ENCODE measurements around the gene ACSL6.

Gene ACSL6

DNA sequence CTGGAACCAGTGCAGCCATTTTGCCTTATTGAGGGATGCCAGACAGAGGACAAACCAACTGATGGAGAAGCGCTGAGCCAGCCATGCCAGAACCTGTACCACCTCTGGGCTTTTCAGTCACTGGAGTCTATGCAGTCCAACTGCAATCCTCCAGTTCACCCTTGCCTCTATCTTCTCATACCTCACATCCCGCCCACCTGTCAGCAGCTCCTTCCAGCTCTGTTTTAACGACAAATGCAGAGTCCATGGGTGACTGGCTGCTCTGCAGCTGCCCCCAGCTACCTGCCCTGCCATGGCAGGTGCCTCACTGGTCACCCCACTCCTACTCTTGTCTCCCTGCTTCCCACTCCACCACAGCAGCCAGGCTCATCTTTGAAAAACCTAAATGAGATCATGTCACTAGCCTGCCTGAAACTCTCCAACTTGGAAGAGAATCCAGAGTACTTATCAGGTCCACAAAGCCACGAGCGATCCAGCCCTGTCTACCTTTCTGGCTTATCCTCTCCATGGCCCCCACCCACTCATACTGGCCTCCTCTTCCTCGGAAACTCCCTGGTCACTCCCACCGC lies 14.0 kb upstream of the ACSL6 start:
- peaks cover 6% of the 10 kb centered on the region for H3K36me3 Mint-ChIP-seq

DNA sequence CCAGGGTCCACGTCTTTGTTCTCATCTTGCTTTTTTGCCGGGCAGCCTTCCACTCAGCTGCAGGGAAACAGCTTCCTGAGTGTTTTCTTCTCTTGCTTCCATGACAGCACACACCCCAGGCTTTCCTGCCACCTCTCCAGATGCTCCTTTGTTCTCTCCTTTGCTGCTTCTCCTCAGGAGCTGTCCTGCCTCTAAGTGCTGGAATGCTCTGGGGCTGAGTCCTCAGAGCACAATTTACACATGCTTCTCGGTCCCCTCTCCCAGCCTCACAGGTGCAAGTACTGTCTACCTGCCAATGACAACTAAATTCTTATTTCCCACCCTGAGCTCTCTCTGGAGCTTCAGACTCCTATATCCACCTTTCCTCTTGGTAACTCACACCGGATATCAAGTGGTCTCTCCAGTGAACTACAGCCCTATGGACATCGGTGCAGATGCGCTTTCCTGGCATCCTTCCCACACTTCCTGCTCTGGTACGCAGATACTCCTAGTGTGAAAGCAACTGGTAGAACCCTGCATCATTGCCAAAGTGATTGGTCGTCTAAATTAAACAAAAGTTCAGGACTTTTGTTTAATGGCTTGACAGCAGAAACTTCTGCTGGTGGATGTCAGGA lies 13.4 kb upstream of the ACSL6 start:
- no peak for ATAC-seq
- Mint-ChIP-seq H3K4me1 (peaks cover 14% of the 10 kb centered on the region), H3K27me3 (peaks cover 21% of the 10 kb centered on the region), H3K27ac (no peak overlapping the region), H3K4me3 (no peak overlapping the region), H3K36me3 (peaks cover 6% of the 10 kb centered on the region), H3K9me3 (no peaks in the 10 kb centered on the region)

More for the DNA sequence above, 14.0 kb upstream of the ACSL6 start:
- no peak overlapping the region for H3K27ac Mint-ChIP-seq
- H3K4me1 Mint-ChIP-seq: peaks cover 8% of the 10 kb centered on the region
- no peaks in the 10 kb centered on the region for H3K9me3 Mint-ChIP-seq
- no peak for ATAC-seq
- peaks cover 27% of the 10 kb centered on the region for H3K27me3 Mint-ChIP-seq
- H3K4me3 Mint-ChIP-seq: no peak overlapping the region

DNA sequence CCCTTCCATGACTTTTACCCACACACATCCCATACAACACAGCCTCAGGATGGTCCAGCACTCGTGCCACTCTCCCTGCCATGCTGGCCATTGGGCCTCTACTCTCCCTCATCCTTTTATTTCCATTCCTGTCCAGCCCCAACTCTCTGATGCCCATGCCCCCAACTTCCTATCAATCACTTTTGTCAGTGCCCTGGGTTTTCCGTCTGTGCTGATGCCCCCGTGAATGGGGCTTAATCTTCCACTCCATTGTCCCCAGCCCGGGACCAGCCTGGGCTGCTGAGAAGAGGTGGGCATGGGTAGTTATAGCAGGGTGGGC lies 12.6 kb upstream of the ACSL6 start:
- peaks cover 13% of the 10 kb centered on the region for H3K27me3 Mint-ChIP-seq
- ATAC-seq: no peak
- no peak overlapping the region for H3K4me3 Mint-ChIP-seq
- H3K4me1 Mint-ChIP-seq: peaks cover 19% of the 10 kb centered on the region
- H3K36me3 Mint-ChIP-seq: no peaks in the 10 kb centered on the region
- no peaks in the 10 kb centered on the region for H3K9me3 Mint-ChIP-seq
- H3K27ac Mint-ChIP-seq: no peak overlapping the region

DNA sequence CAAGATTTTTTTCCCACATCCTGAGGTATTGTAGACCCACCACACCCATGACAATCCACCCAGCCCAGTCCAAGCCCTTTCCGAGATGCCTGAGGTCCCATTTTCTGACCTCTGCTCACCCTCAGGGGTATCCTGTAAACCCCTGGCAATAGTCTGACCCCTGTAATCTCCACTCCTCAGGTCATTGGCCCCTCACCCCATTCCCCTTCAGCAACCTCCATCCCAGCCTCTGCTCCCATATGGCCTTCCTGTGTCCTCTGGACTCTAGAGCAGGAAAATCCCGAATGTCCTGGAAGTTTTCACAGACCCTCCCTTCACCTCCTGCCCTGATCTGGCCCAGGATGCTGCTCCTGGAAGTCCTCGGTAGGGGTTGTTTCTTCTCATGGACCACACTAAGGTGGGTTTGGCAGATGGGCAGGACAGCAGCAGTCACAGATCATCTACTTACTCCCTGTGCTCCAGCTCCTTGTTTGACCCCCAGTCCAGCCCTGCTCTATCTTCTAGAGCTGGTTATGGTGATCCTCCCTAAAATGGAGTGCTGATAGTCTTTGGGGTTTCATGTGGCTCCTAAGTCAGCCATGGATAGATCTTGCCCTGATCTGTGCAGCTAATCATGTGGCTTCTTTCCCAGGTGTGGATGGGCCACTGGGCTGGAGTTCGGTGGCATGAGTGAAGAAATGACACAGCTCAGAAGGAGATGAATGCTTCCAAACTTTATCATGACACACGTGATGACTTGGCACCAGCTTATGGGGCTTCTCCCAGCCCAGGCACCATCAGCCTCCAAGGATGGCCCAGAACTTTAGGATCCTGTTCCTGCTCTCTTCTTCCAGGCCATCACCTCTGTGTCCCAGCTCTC lies 12.0 kb upstream of the ACSL6 start:
- peaks cover 22% of the 10 kb centered on the region for H3K4me1 Mint-ChIP-seq
- H3K27ac Mint-ChIP-seq: no peak overlapping the region
- H3K36me3 Mint-ChIP-seq: no peaks in the 10 kb centered on the region
- H3K27me3 Mint-ChIP-seq: peaks cover 13% of the 10 kb centered on the region
- ATAC-seq: no peak
- no peaks in the 10 kb centered on the region for H3K9me3 Mint-ChIP-seq
- H3K4me3 Mint-ChIP-seq: no peak overlapping the region

DNA sequence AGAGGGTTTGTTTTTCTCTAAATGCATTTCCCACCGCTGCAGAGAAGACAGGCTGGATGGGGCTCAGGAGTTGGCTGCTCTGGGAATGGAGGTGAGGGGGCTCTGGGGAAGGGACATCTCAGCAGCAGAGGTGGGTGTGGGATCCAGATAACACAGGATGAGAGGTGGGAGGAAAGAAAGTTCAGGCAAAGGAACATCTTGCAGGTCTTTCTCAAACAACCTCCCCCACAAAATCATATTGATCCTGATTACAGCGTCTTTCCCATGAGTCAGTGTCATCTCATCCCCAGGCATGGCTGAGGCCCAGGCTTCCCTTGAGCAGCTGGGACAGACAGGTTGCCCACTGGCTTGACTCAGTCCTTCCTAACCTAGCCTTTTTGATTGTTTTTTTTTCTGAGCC lies 11.3 kb upstream of the ACSL6 start:
- H3K4me1 Mint-ChIP-seq: peaks cover 26% of the 10 kb centered on the region
- no peak overlapping the region for H3K27ac Mint-ChIP-seq
- H3K9me3 Mint-ChIP-seq: no peaks in the 10 kb centered on the region
- H3K4me3 Mint-ChIP-seq: no peak overlapping the region
- ATAC-seq: no peak
- H3K36me3 Mint-ChIP-seq: no peaks in the 10 kb centered on the region
- peaks cover 11% of the 10 kb centered on the region for H3K27me3 Mint-ChIP-seq

DNA sequence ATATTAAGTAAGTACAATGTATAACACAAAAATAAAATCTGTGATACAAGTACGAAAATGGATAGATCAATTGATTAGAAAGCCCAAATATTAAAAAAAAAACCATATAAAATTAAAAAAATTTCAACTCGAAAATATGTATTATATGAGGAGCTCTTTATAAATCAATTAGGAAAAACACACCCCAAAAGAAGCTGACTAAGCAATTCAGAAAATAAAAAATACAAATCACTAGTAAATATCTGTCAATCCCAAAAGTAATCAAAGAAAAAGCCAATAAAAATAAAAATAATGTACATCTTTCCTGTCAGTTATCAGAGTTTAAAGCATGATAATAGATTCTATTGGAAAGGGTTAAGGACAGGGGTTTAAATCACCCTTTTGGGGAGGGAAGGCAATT lies 10.2 kb upstream of the ACSL6 start:
- ATAC-seq: no peak
- no peak overlapping the region for H3K27ac Mint-ChIP-seq
- no peaks in the 10 kb centered on the region for H3K9me3 Mint-ChIP-seq
- peaks cover 16% of the 10 kb centered on the region for H3K27me3 Mint-ChIP-seq
- peaks cover 37% of the 10 kb centered on the region for H3K4me1 Mint-ChIP-seq
- no peaks in the 10 kb centered on the region for H3K36me3 Mint-ChIP-seq
- no peak overlapping the region for H3K4me3 Mint-ChIP-seq

DNA sequence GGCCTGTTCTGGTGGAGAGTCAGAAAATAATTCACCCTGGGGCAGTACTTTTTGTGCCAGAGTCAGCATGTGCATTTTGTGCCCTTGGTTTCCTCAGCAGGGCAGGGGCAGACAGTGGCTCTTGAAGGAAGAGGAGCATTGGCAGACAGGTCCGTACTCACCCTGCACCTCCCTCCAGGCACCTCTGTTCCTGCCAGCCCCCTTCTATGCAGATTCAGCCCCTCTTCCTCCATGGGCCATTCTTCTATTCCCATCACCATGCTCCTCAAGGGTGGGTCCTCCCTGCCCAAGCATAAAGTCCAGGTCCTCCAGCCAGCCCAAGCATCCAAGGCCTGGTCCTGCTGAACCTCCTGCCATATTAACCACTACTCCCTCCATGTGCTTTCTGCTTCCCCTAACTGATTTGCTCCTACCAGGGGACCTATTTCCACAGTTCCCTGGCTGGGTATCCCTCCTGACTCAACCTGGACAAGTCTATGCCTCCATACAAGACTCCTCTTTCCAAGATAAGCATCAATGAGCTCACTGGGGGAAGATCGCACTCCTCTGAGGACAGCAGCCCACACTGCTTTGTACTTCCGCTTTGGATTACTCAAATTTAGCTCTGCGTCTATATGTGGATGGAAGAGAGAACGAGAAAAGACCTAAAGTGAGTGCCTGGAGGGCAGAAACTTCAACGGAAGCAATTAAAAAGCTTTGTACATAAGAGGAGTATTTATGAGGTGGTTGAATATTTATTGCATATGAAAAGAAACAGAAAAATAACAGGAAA lies 9.3 kb upstream of the ACSL6 start:
- Mint-ChIP-seq H3K27me3 (peaks cover 25% of the 10 kb centered on the region), H3K36me3 (no peaks in the 10 kb centered on the region), H3K4me3 (peak overlapping the region; percentile 5), H3K4me1 (peaks cover 41% of the 10 kb centered on the region), H3K9me3 (no peaks in the 10 kb centered on the region), H3K27ac (peak overlapping the region; percentile 82)
- peak; percentile 37 for ATAC-seq

DNA sequence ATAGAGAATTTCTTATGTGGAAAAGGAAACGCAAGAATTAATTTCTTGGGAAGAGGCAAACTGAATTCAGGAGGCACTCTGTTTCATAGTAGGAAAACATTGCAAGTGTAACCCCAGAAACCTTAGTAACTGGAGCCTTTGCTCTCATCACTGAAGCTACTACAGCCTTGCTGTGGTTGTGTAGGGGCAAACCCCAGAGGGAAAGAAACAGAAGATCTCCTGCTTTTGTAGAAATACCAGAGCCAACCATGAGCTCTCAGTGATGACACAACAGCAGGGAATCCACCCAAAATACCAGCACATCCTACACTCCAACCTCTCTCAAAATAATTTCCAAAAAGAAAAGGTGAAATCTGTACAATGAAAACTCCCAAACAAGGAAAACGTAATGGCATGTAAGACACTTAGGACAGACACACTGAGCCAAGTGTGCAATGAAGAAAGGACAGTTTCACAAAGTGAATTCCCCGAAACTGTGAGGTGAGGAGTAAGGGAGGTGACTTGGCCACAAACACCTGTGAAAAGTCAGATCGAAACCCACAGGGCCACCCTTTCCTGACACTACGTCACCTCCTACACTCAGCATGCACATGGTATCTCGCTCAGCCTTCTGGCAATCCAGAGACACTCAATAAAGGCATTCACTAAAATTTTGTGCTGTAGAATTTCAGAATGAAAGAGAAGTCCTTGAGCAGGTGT lies 8.5 kb upstream of the ACSL6 start:
- peak; percentile 96 for ATAC-seq
- H3K9me3 Mint-ChIP-seq: no peaks in the 10 kb centered on the region
- no peaks in the 10 kb centered on the region for H3K36me3 Mint-ChIP-seq
- H3K4me3 Mint-ChIP-seq: peak overlapping the region; percentile 42
- H3K27me3 Mint-ChIP-seq: peaks cover 33% of the 10 kb centered on the region
- peak overlapping the region; percentile 82 for H3K27ac Mint-ChIP-seq
- peaks cover 41% of the 10 kb centered on the region for H3K4me1 Mint-ChIP-seq

DNA sequence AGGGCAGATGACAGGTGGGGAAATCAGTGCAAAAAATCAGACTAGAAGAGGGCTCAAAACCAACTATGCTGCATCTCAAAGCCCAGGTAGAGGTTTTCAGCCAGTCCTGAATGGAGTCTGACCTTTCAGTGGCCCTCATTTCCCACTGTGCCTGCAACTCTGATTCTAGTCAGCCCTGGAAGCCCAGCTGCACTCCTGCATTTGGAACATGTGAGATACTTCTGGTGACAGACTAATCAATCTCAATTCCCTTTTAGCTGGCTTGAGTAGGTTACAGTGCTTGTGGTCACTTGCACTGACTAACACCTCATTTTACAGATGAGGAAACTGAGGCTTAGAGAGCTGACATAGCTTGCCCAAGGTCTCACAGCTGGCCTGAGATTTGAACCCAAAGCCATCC lies 7.9 kb upstream of the ACSL6 start:
- no peak for ATAC-seq
- Mint-ChIP-seq H3K27ac (no peak overlapping the region), H3K36me3 (no peaks in the 10 kb centered on the region), H3K9me3 (no peaks in the 10 kb centered on the region), H3K27me3 (peaks cover 37% of the 10 kb centered on the region), H3K4me1 (peaks cover 41% of the 10 kb centered on the region), H3K4me3 (no peak overlapping the region)

DNA sequence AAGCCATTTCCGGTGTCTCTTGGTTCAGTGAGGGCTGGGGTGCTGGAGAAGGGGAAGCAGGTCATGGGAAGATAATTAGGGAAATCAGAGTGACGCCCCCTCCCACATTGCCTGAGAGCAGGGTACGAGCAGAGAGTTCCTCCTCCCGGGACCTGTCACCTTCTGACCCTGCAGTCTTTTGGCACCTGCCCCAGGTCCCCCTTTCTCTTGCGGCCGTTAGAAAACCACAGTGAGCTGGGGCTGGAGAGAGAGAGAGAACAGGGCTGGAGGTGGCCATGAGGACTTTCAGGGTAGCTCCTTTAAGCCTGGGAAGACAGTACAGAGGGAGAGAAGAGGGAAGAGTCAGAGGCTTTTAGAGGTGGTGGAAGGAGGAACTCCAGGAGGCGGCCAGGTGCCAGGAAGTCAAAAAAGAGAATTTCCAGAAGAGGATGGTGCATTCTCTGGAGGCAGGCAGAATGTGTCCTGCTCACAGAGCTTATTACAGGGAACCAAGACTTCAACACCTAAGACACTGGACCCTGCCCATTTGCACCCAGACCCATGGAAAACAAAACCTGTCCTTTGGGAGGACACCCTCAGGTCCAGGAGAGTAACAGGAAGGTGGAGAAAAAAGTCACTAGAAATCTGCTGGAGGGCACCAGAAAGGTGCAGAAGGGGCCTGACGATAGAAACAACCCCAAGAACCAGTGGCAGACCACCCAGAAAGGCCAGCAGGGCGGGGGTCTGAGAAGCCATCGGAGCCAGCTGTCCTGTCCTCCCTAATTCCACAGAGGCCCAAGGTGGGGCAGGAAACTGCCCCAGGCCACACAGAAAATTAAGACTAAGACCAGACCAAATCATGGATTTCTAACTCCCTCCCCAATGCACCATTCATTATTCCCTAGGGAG lies 6.5 kb upstream of the ACSL6 start:
- no peak overlapping the region for H3K4me3 Mint-ChIP-seq
- H3K27me3 Mint-ChIP-seq: peaks cover 47% of the 10 kb centered on the region
- H3K9me3 Mint-ChIP-seq: no peaks in the 10 kb centered on the region
- peaks cover 41% of the 10 kb centered on the region for H3K4me1 Mint-ChIP-seq
- no peak overlapping the region for H3K27ac Mint-ChIP-seq
- no peak for ATAC-seq
- H3K36me3 Mint-ChIP-seq: no peaks in the 10 kb centered on the region

DNA sequence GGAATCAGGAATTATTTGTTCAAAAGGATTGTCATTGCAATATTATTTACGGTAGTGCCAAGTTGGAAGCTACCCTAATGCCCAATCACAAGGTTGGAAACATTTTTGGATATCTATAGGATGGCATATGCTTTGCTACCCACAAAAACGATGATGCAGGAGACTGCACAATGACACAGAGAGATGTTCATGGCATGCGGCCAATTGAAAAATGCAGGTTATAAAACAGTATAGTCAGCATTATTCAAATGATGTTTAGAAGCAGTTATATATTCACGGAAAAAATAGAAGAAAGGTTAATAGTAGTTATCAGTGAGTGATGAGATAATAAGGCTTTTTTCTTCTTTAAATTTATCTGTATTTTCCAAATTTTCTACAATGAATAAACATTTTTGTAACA lies 5.9 kb upstream of the ACSL6 start:
- no peaks in the 10 kb centered on the region for H3K36me3 Mint-ChIP-seq
- no peak overlapping the region for H3K27ac Mint-ChIP-seq
- H3K9me3 Mint-ChIP-seq: no peaks in the 10 kb centered on the region
- H3K27me3 Mint-ChIP-seq: peaks cover 54% of the 10 kb centered on the region
- no peak for ATAC-seq
- no peak overlapping the region for H3K4me3 Mint-ChIP-seq
- peaks cover 46% of the 10 kb centered on the region for H3K4me1 Mint-ChIP-seq

DNA sequence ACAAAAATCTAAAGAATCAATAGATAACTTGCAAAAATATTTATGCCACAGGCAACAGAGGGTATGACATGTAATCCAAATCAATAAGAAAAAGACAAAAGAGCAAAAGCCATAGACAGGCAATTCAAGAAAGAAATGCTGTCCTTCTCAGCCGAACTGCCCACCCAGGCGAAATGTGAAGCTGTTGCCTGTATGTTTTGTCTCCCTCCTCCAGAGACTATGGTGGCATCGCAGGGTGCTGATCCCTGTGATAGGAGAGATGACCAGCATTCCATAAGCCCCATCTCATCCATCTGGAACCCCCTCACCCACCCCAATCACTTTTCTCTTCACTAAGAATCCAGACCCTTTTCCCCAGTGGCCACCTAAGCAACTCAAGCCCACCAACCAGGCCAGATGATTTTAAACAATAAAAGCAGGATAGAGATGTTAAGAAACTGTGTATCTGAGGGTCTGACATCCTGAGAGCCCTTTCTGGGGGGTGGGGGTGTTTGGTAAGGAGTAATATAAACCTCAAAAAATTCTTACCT lies 5.3 kb upstream of the ACSL6 start:
- no peak overlapping the region for H3K27ac Mint-ChIP-seq
- H3K36me3 Mint-ChIP-seq: no peaks in the 10 kb centered on the region
- no peak for ATAC-seq
- peaks cover 58% of the 10 kb centered on the region for H3K27me3 Mint-ChIP-seq
- no peak overlapping the region for H3K4me3 Mint-ChIP-seq
- H3K4me1 Mint-ChIP-seq: peaks cover 50% of the 10 kb centered on the region
- H3K9me3 Mint-ChIP-seq: no peaks in the 10 kb centered on the region

DNA sequence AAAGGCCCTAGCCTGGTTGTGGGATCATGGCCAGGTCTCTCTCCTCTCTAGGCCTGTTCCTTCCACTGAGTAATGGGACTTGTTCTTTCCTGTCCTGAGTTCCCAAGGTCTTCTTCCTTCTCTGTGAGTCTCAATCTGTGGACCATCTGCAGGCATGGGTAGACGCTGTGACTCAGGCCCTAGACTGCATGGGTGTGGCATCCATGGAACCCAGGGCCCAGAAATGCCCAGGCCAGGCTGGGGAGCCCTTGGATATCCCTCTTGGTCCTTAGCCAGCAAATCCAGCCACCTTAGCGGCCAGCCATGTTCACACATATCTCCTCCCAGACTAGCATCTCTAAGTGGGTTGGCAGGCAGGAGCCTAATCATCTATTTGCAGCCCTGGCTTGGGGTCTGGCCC lies 2.3 kb upstream of the ACSL6 start:
- no peaks in the 10 kb centered on the region for H3K9me3 Mint-ChIP-seq
- no peak for ATAC-seq
- no peak overlapping the region for H3K4me3 Mint-ChIP-seq
- H3K27me3 Mint-ChIP-seq: peaks cover 79% of the 10 kb centered on the region
- H3K4me1 Mint-ChIP-seq: peaks cover 46% of the 10 kb centered on the region
- no peak overlapping the region for H3K27ac Mint-ChIP-seq
- H3K36me3 Mint-ChIP-seq: no peaks in the 10 kb centered on the region

All from stimulated activated memory B cell treated with anti-CD40 and anti-IgM and Interleukin-4, amounts not matched to agents 10 μg/mL and 1 μg/mL and 100 μg/mL, for 72 hours (primary cell).